Adrenal gland (tissue), 12 donors: ENCODE results near the gene ARAP3. TPM values are rescaled to one million over a fixed set of nuclear protein-coding genes. Genes with fewer than 3 reads are reported as not detected.

Source experiments
- DNase-seq, 7 donors: peaks; one replicate each; pipeline ENCODE4 v3.0.0-alpha.2; 2019 to 2020
- H3K27ac ChIP-seq, 5 donors: fragments of 200-600 bp; sonication (generic) in 4 of 5; 1 replicate in 3 of 5; 2 replicates in 2 of 5; pipeline versions ENCODE4 v1.5.1 to v1.8.0; 2016 to 2020; ENCODE audit warnings: mild to moderate bottlenecking in 1 of 5
- H3K27me3 ChIP-seq: fragments of 200-600 bp; 2 replicates; pipeline ENCODE4 v1.8.0; 2021
- H3K36me3 ChIP-seq, 2 donors: fragments of 200-600 bp; replicated peaks in 1 of 2; 1 replicate in 1 of 2; 2 replicates in 1 of 2; pipeline versions ENCODE4 v1.5.1 to v1.8.0; 2018 to 2022
- H3K4me1 ChIP-seq, 2 donors: fragments of 200-600 bp; replicated peaks in 1 of 2; 1 replicate in 1 of 2; 2 replicates in 1 of 2; pipeline versions ENCODE4 v1.5.1 to v1.8.0; 2018 to 2021
- H3K4me3 ChIP-seq, 4 donors: fragments of 200-600 bp; sonication (generic) in 3 of 4; one replicate each; pipeline ENCODE4 v1.5.1; 2016 to 2018
- H3K9me3 ChIP-seq, 3 donors: fragments of 200-600 bp; sonication (generic) in 1 of 3; replicated peaks in 1 of 3; 1 replicate in 2 of 3; 2 replicates in 1 of 3; pipeline versions ENCODE4 v1.5.1 to v1.8.0; 2016 to 2021
- POLR2A ChIP-seq, 2 donors: fragments of 450-650 bp; IDR thresholded peaks; one replicate each; pipeline ENCODE4 v1.6.1; 2017; ENCODE audit warnings: antibody characterized with exemption in 2 of 2, mild to moderate bottlenecking in 2 of 2, moderate library complexity in 1 of 2
- WGBS, 4 donors: extraction: QIAGEN DNeasy Blood & Tissue Kit in 2 of 4; methylation state at CpG; one replicate each; pipeline versions ENCODE4 v1.1.5 to v1.1.7; 2013 to 2017; 5-methylcytosine and 5-hydroxymethylcytosine counted together
- intact Hi-C, 2 donors: fragments of 100-400 bp; cut with DNase I; formaldehyde crosslinking; loops; one replicate each; pipeline versions ENCODE4 v1.14.1 to v1.15.0; 2022 to 2023
- polyA plus RNA-seq, 3 donors: library from polyadenylated mRNA; stranded (reverse); fragments of 200-250 nt in 2 of 3; fragments of 350-450 nt in 1 of 3; fragmentation: Illumina TruSeq in 1 of 3; extraction: RNeasy Lipid Tissue Mini Kit (QIAGEN cat#74804) in 1 of 3; gene quantifications; one replicate each; pipeline ENCODE4 v1.2.3, GENCODE V29; 2013 to 2014
- total RNA-seq, 9 donors: library from RNA; depleted of rRNA in 4 of 9; stranded (reverse); fragments of >200 nt in 4 of 9; fragments of 120-200 nt in 1 of 9; fragmentation: NEBNext Ultra II Directional in 1 of 9; extraction: Animal tissue kit (Norgen Biotek cat#: 25700) in 1 of 9; gene quantifications; one replicate each; pipeline versions ENCODE4 v1.1.0 to v1.2.4, GENCODE V29; 2013 to 2023
- TF ChIP-seq, protein P1 (sequence below), 6 experiments: fragments of 450-650 bp in 4 of 6; fragments of 200-600 bp in 2 of 6; sonication (generic) in 1 of 6; IDR thresholded peaks; 1 replicate in 5 of 6; 2 replicates in 1 of 6; pipeline versions ENCODE4 v1.5.1 to v1.8.0; 2016 to 2021; ENCODE audit warnings: antibody characterized with exemption in 6 of 6, mild to moderate bottlenecking in 2 of 6, moderate library complexity in 1 of 6
- donor health status: healthy with polysubstance abuse.
- donor health status: Bipolar disorder and iron deficiency.
- donor health status: DM: yes; HTN: yes; CAD: no.
- donor health status: DM: no; HTN: no; CAD: no.
- donor health status: DM: no; HTN: no; CAD: no.
- donor health status: DM: yes; HTN: yes; CAD: no.

The ARAP3 gene
- total and polyA plus RNA-seq, 12 donors = 3.0 to 38.6 (median 10.7) TPM

DNA sequence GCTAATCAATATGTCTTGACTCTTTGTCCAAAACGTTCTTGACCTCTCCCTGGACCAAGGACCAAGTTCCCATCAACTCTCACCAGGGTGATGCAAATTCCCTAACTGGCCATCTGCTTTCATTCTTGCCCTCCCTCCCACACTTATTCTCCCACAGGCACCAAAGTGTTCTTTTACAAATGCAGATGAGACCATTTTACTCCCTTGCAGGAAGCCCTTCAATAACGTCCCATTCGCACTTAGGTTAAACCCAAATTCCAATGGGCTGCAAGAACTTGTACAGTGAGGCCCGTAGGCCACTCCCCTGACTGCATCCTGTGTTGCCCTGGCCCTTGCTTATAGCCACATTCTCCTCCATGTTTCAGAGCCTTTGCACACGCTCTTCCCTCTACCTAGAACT is 7.3 kb downstream of the ARAP3 start:
- Histone ChIP-seq H3K27me3 (no peaks in the 10 kb centered on the region), H3K27ac (no peak overlapping the region), H3K4me3 (no peak overlapping the region), H3K36me3 (no peaks in the 10 kb centered on the region), H3K4me1 (no peaks in the 10 kb centered on the region), H3K9me3 (no peaks in the 10 kb centered on the region)
- WGBS, 4 donors = 73 to 76% (median 74%) methylated on average over 5 of the region's 5 CpGs
- intact Hi-C loops = no loop called here
- TF ChIP-seq POLR2A (IDR thresholded peaks at IDR 0.05) = no peak
- TF ChIP-seq, protein P1, sequence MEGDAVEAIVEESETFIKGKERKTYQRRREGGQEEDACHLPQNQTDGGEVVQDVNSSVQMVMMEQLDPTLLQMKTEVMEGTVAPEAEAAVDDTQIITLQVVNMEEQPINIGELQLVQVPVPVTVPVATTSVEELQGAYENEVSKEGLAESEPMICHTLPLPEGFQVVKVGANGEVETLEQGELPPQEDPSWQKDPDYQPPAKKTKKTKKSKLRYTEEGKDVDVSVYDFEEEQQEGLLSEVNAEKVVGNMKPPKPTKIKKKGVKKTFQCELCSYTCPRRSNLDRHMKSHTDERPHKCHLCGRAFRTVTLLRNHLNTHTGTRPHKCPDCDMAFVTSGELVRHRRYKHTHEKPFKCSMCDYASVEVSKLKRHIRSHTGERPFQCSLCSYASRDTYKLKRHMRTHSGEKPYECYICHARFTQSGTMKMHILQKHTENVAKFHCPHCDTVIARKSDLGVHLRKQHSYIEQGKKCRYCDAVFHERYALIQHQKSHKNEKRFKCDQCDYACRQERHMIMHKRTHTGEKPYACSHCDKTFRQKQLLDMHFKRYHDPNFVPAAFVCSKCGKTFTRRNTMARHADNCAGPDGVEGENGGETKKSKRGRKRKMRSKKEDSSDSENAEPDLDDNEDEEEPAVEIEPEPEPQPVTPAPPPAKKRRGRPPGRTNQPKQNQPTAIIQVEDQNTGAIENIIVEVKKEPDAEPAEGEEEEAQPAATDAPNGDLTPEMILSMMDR (IDR thresholded peaks at IDR 0.05) = no peak
- no peak for DNase-seq

DNA sequence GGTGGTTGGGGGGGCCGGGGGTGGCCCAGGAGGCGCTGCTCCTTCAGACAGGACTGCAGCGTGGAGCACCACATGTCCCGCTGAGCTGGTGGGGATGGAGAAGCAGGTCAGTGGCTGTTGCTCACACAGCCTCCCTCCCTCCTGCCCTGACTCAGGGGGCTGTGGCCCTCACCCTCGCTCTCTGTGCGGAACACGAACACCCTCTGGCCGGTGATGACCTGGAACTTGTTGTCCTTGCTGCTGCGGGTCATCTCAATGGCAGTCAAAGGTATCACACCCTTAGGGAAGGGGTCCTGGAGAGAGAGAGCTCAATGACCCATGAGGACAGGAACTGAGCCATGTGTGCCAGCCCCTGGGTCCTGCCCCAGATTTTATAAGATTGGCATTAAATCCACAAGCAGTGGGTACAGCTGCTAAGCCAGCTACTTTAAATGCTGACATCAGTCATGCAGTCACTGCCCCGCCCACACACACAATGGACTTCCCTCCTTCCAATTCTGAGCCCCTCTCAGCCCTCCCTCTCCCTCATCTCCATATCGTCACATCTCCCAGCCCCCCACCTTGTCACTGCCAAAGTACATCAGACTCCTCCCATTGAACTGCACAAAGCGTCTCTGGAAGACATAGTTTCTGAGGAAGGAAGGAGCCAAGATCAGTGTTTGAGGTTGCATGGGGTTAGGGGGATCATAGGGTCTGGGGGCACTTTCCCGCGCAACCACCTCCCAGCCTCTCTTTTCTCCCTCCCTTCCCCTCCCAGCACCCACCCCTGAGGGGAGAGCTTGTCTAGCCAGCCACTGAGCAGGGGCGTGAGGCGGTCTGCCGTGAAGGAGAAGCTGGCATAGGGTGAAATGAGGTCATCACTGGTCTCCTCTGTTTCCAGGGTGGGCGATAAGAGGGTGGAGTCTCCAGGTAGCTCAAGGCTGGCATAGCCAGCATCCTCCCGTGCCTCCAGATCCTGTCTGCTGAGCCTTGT is 8.9 kb downstream of the ARAP3 start:
- intact Hi-C loops = no loop called here
- no peak for TF ChIP-seq POLR2A (IDR thresholded peaks at IDR 0.05)
- TF ChIP-seq, protein P1 (IDR thresholded peaks at IDR 0.05) = no peak
- Histone ChIP-seq H3K4me1 (no peaks in the 10 kb centered on the region), H3K36me3 (no peaks in the 10 kb centered on the region), H3K4me3 (no peak overlapping the region), H3K9me3 (no peaks in the 10 kb centered on the region), H3K27ac (no peak overlapping the region), H3K27me3 (no peaks in the 10 kb centered on the region)
- 71 to 82% (median 76%) methylated on average over 15 to 19 of the region's 19 CpGs for WGBS, 4 donors
- peak in 1 of 7 donors; percentile 36 for DNase-seq

DNA sequence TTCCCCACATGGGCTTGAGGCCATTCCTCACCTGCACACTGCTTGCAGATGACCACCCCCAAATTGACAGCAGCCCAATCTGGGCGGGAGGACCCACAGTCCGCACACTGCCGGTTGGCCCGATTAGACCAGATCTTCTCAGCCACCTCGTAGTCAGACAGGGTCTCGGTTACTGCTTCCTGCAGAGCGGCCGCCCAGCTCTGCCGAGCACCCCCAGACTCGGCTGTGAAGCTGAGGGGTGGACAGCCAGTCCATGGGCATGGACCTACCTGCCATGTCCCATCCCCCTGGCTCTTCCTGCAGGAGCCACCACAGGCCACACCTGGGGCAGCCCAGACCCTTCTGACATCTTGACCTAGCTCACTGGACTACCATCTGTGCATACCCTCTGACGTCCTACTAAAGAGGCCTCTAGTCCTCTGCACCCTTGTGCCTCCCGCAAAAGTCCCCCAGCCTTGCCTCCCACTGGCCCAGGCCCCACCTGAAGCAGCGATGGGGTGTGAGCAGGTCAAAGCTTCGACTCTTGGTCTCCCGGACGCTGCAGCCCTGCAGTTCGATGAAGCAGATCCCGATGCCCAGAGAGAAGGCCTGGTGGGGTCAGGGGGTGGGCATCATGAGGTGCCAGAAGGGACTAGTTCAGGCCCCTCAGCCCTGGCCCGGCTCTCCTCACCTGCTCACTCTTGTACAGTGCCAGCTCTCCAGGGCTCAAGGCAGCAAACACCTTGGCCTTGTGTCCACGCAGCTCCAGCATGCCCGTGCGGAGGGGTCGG is 9.8 kb downstream of the ARAP3 start:
- Histone ChIP-seq H3K27me3 (no peaks in the 10 kb centered on the region), H3K36me3 (no peaks in the 10 kb centered on the region), H3K4me3 (no peak overlapping the region), H3K4me1 (no peaks in the 10 kb centered on the region), H3K27ac (no peak overlapping the region), H3K9me3 (no peaks in the 10 kb centered on the region)
- intact Hi-C loops = no loop called here
- no peak for DNase-seq
- TF ChIP-seq POLR2A (IDR thresholded peaks at IDR 0.05) = no peak
- TF ChIP-seq, protein P1 (IDR thresholded peaks at IDR 0.05) = no peak
- 80 to 93% (median 91%) methylated on average over 3 to 23 of the region's 23 CpGs for WGBS, 4 donors

DNA sequence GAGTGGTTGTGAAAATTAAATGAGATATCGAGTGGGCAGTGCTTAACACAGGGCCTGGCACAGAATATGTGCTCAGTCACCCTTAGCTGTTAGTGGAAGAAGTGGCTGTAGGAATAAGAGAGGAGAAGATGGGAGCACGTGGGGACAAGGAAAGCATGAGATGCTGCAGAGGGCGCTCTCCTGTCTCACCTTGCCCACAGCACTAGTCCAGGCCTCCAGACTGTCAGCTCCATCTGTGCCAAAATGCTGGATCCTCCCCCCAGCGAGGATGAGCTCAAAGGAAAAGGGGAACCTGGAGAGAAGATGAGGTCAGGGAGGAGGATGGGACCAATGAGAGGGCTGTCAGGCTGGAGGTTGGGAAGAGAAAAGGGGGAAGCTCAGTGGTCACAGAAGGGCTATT is 12.5 kb downstream of the ARAP3 start:
- no peaks in the 10 kb centered on the region for H3K36me3 ChIP-seq
- H3K4me1 ChIP-seq = no peaks in the 10 kb centered on the region
- H3K27ac ChIP-seq = no peak overlapping the region
- H3K4me3 ChIP-seq = no peak overlapping the region
- no peaks in the 10 kb centered on the region for H3K27me3 ChIP-seq
- WGBS, 4 donors = 74 to 87% (median 79%) methylated on average over 4 of the region's 4 CpGs
- TF ChIP-seq POLR2A (IDR thresholded peaks at IDR 0.05) = no peak
- TF ChIP-seq, protein P1 (IDR thresholded peaks at IDR 0.05) = no peak
- no peak for DNase-seq
- H3K9me3 ChIP-seq = no peaks in the 10 kb centered on the region
- intact Hi-C loops = no loop called here
